Activated CD8-positive, alpha-beta T cell treated with anti-CD3 and anti-CD28 coated beads for 36 hours (primary cell): ENCODE data around the gene CMKLR1. TPM values are rescaled to one million over a fixed set of nuclear protein-coding genes. Genes with fewer than 3 reads are reported as not detected.

Experiments used
- ATAC-seq: fragments of 200-7000 bp; cut with Tn5 transposase; one replicate; pipeline ENCODE4 v1.10.0; 2021; ENCODE audit warnings: mild to moderate bottlenecking, moderate library complexity
- CTCF ChIA-PET: fragments of 350-600 bp; sonication (Branson Sonifier 250); formaldehyde crosslinking; loops from one replicate; lab custom pipeline; 2021; ENCODE audit warnings: antibody characterized with exemption; lab: Charles Lee
- POLR2A ChIA-PET: fragments of 350-600 bp; sonication (Branson Sonifier 250); formaldehyde crosslinking; loops from one replicate; lab custom pipeline; 2021; ENCODE audit warnings: antibody characterized with exemption; lab: Charles Lee
- DNase-seq: peaks from one replicate; pipeline ENCODE4 v3.0.0-alpha.2; 2020
- H3K27ac Mint-ChIP-seq: one replicate; pipeline ENCODE4 v1.8.0; 2021; ENCODE audit warnings: mild to moderate bottlenecking, mixed read lengths
- H3K27me3 Mint-ChIP-seq: one replicate; pipeline ENCODE4 v1.8.0; 2021; ENCODE audit warnings: mixed read lengths
- H3K36me3 Mint-ChIP-seq: one replicate; pipeline ENCODE4 v1.8.0; 2021; ENCODE audit warnings: low read depth, mixed read lengths
- H3K4me1 Mint-ChIP-seq: one replicate; pipeline ENCODE4 v1.8.0; 2021; ENCODE audit warnings: low read depth, mixed read lengths
- H3K4me3 Mint-ChIP-seq: one replicate; pipeline ENCODE4 v1.8.0; 2021; ENCODE audit warnings: mild to moderate bottlenecking, moderate library complexity, mixed read lengths
- H3K9me3 Mint-ChIP-seq: one replicate; pipeline ENCODE4 v1.8.0; 2021; ENCODE audit warnings: mixed read lengths
- CTCF ChIP-seq: fragments of 200-600 bp; IDR thresholded peaks from one replicate; pipeline ENCODE4 v1.8.0; 2022; ENCODE audit warnings: antibody characterized with exemption, mild to moderate bottlenecking
- intact Hi-C: fragments of 100-400 bp; cut with micrococcal nuclease; formaldehyde crosslinking; loops from one replicate; pipeline ENCODE4 v1.10.0; 2022
- total RNA-seq, 2 experiments: library from RNA; stranded (reverse); gene quantifications; one replicate each; pipeline ENCODE4 v1.2.3, GENCODE V29; 2021

CMKLR1 gene
- total RNA-seq, 2 experiments from 2014 or later, result not detected

DNA sequence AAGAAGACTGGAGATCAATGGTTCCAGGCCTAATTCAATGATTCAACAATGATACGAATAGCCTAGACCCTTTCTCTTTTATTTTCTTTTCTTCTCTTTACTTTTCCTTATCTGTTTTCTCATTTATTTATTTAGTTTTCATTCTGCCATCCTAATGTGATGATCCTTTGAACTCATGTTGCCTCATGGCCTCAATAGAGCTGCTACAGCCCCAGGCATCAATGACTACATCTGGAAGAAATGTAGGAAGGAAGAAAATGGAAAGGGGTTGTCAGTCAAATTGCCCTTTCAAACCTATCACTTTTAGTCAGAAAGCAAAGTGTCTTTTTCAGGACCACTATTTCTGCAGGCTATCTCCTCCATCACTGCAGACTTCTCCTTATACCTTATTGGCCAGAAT lies 69.9 kb downstream of the CMKLR1 start:
- CTCF ChIA-PET, result no interaction called here
- H3K27me3 Mint-ChIP-seq, result peaks cover 7% of the 10 kb centered on the region
- H3K27ac Mint-ChIP-seq, result no peak overlapping the region
- POLR2A ChIA-PET, result no interaction called here
- ATAC-seq (no peak), DNase-seq (no peak)
- intact Hi-C loops, result no loop called here
- no peaks in the 10 kb centered on the region for H3K9me3 Mint-ChIP-seq
- no peak for TF ChIP-seq CTCF
- no peaks in the 10 kb centered on the region for H3K4me1 Mint-ChIP-seq
- no peak overlapping the region for H3K4me3 Mint-ChIP-seq
- no peaks in the 10 kb centered on the region for H3K36me3 Mint-ChIP-seq

DNA sequence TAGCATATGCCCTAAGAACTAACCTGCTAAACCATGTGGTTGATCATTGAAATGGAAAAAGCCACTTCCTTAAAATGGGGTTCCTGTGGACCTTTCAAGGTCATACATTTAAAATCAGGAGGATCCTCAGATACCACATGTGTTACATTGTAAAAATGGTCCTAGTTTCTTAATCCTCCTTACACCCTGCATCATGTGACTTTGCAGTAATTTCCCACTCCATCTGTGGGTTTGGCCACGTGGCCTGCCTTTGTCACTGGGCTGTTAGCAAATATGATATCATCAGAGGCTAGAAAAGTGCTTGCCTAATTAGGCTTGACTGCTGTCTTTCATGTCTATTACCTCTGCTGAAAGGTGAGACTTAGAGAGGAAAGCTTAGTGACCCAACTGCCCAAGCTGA lies 70.7 kb downstream of the CMKLR1 start:
- Mint-ChIP-seq H3K9me3 (no peaks in the 10 kb centered on the region), H3K27me3 (peaks cover 7% of the 10 kb centered on the region), H3K27ac (no peak overlapping the region), H3K4me3 (no peak overlapping the region), H3K36me3 (no peaks in the 10 kb centered on the region), H3K4me1 (no peaks in the 10 kb centered on the region)
- no peak for TF ChIP-seq CTCF
- ATAC-seq (no peak), DNase-seq (no peak)
- intact Hi-C loops, result no loop called here
- ChIA-PET CTCF (no interaction called here), POLR2A (no interaction called here)

DNA sequence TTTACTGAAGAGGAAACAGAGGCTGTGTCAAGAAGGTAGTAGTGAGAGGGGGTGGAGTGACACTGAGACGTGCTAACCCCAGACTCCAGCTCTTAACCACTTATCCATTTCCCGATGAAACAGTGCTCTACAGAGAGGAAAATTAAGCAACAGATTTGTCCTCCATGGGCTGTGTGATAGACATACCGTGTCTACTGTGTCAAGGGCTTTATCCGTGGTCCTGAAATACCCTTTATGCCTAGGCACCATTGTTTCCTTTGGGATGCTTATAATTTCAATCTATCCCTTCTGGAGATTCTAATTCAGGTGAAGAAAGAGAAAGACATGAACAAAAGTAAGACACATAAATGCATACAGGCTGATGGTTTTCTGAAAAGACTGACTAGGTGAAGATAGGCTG lies 71.7 kb downstream of the CMKLR1 start:
- Mint-ChIP-seq H3K36me3 (no peaks in the 10 kb centered on the region), H3K27me3 (peaks cover 7% of the 10 kb centered on the region), H3K9me3 (no peaks in the 10 kb centered on the region), H3K4me3 (no peak overlapping the region), H3K27ac (no peak overlapping the region), H3K4me1 (no peaks in the 10 kb centered on the region)
- intact Hi-C loops, result no loop called here
- DNase-seq (no peak), ATAC-seq (no peak)
- POLR2A ChIA-PET, result no interaction called here
- CTCF ChIA-PET, result interaction anchor here (1.6 kb wide), 1 partner anchor 190 kb away, joined by 3 read pairs; no protein-coding TSS in a partner anchor
- TF ChIP-seq CTCF, result no peak

- ATAC-seq, result no peak
- DNase-seq, result no peak
- POLR2A ChIA-PET, result no interaction called here
- CTCF ChIA-PET, result no interaction called here
- Mint-ChIP-seq H3K27ac (no peak overlapping the region), H3K4me3 (no peak overlapping the region), H3K4me1 (no peaks in the 10 kb centered on the region), H3K9me3 (peaks cover 5% of the 10 kb centered on the region), H3K27me3 (peaks cover 7% of the 10 kb centered on the region), H3K36me3 (no peaks in the 10 kb centered on the region)
- no peak for TF ChIP-seq CTCF
- intact Hi-C loops, result no loop called here
Observed at GRCh38 chr12:108266131-108266530, 73.0 kb downstream of the CMKLR1 start.

- ChIA-PET CTCF (no interaction called here), POLR2A (no interaction called here)
- no peak for TF ChIP-seq CTCF
- Mint-ChIP-seq H3K4me1 (no peaks in the 10 kb centered on the region), H3K4me3 (no peak overlapping the region), H3K27ac (no peak overlapping the region), H3K36me3 (no peaks in the 10 kb centered on the region), H3K27me3 (peaks cover 7% of the 10 kb centered on the region), H3K9me3 (peaks cover 11% of the 10 kb centered on the region)
- ATAC-seq (no peak), DNase-seq (no peak)
- intact Hi-C loops, result no loop called here
Observed at GRCh38 chr12:108265505-108265904, 73.6 kb downstream of the CMKLR1 start.
